GM12878 (cell line): Measurements from ENCODE around the gene DNAAF2. TPM values are rescaled to one million over a fixed set of nuclear protein-coding genes. Genes with fewer than 3 reads are reported as not detected.

Experiments
- ATAC-seq: fragments of 200-7000 bp; cut with Tn5 transposase; 3 replicates; pipeline ENCODE4 v1.9.1; 2020; ENCODE audit warnings: mild to moderate bottlenecking, moderate library complexity
- BruUV-seq: library from RNA; stranded (reverse); fragments of 400-500 nt; replicated peaks from 2 replicates; lab custom pipeline; 2021; lab: Mats Ljungman, UMichigan
- CTCF ChIA-PET: fragments of 300-600 bp; sonication (Branson Sonifier 250); formaldehyde crosslinking; extraction: SDS; loops from one replicate; lab custom pipeline; 2021; ENCODE audit warnings: inconsistent platforms; lab: Yijun Ruan, JAX
- POLR2A ChIA-PET: fragments of 350-600 bp; formaldehyde crosslinking; extraction: SDS; loops from one replicate; lab custom pipeline; 2021; ENCODE audit warnings: inconsistent platforms; lab: Charles Lee
- RAD21 ChIA-PET: fragments of 300-600 bp; sonication (Branson Sonifier 250); formaldehyde crosslinking; loops from one replicate; lab custom pipeline; 2023; ENCODE audit warnings: antibody characterized with exemption; ENCODE audit not compliant: unreplicated experiment; lab: Charles Lee
- SMC1A ChIA-PET: fragments of 300-600 bp; sonication (Branson Sonifier 250); formaldehyde crosslinking; loops from one replicate; lab custom pipeline; 2023; ENCODE audit not compliant: unreplicated experiment, uncharacterized antibody; lab: Charles Lee
- DNase-seq: peaks from one replicate; pipeline ENCODE4 v3.0.0-alpha.2; 2011; ENCODE audit warnings: low read depth, low spot score
- FAIRE-seq: peaks from 3 replicates; lab custom pipeline; 2011; peaks lifted over from hg19 to GRCh38; lab: Jason Lieb, UNC
- H2AFZ ChIP-seq: 2 replicates; pipeline ENCODE4 v1.6.0; 2011; ENCODE audit warnings: low read depth, low read length, control low read depth; ENCODE audit not compliant: control insufficient read depth
- H3K27ac ChIP-seq: 2 replicates; pipeline ENCODE4 v1.5.1; 2011; ENCODE audit warnings: control low read depth; ENCODE audit not compliant: control insufficient read depth, insufficient read depth
- H3K27me3 ChIP-seq, 2 experiments: replicated peaks in 1 of 2; 2 replicates each; pipeline versions ENCODE4 v1.6.0 to v1.6.1; 2011; ENCODE audit warnings: low read length in 1 of 2; ENCODE audit not compliant: control insufficient read depth in 2 of 2, insufficient read depth in 2 of 2
- H3K36me3 ChIP-seq, 2 experiments: 2 replicates each; pipeline ENCODE4 v1.5.1; 2011; ENCODE audit warnings: low read length in 1 of 2; ENCODE audit not compliant: control insufficient read depth in 2 of 2, insufficient read depth in 2 of 2
- H3K4me1 ChIP-seq: 2 replicates; pipeline ENCODE4 v1.6.1; 2011; ENCODE audit warnings: mild to moderate bottlenecking, low read length, moderate library complexity, mixed read lengths; ENCODE audit not compliant: control insufficient read depth, insufficient read depth
- H3K4me2 ChIP-seq: 2 replicates; pipeline ENCODE4 v1.6.0; 2011; ENCODE audit warnings: control low read depth; ENCODE audit not compliant: control insufficient read depth, insufficient read depth
- H3K4me3 ChIP-seq: fragments of 200-600 bp; sonication (generic); 2 replicates; pipeline ENCODE4 v1.5.1; 2016
- H3K79me2 ChIP-seq: 2 replicates; pipeline ENCODE4 v1.6.0; 2011; ENCODE audit warnings: low read length; ENCODE audit not compliant: control insufficient read depth, insufficient read depth
- H3K9ac ChIP-seq: 2 replicates; pipeline ENCODE4 v1.8.0; 2011; ENCODE audit warnings: low read length, control low read depth, mixed read lengths; ENCODE audit not compliant: control insufficient read depth, insufficient read depth
- H3K9me3 ChIP-seq: replicated peaks from 3 replicates; pipeline ENCODE4 v1.5.1; 2011; ENCODE audit warnings: mild to moderate bottlenecking, low read length; ENCODE audit not compliant: control insufficient read depth, insufficient read depth
- H4K20me1 ChIP-seq: 2 replicates; pipeline ENCODE4 v1.6.0; 2011; ENCODE audit not compliant: control insufficient read depth, insufficient read depth
- BMI1 ChIP-seq: fragments of 450-650 bp; IDR thresholded peaks from 2 replicates; pipeline ENCODE4 v1.6.1; 2016; ENCODE audit warnings: mild to moderate bottlenecking, moderate library complexity, borderline replicate concordance
- EZH2 ChIP-seq: IDR thresholded peaks from 2 replicates; pipeline ENCODE4 v1.6.1; 2012; ENCODE audit warnings: low read depth, mild to moderate bottlenecking, control low read depth, inconsistent platforms, low read length, borderline replicate concordance; ENCODE audit not compliant: control insufficient read depth
- MYC ChIP-seq: IDR thresholded peaks from 2 replicates; pipeline ENCODE4 v1.6.1; 2011; ENCODE audit warnings: mild to moderate bottlenecking, low read length, moderate library complexity, inconsistent platforms; ENCODE audit not compliant: insufficient read depth, insufficient replicate concordance, insufficient read length, severe bottlenecking
- POLR2A ChIP-seq: IDR thresholded peaks from 2 replicates; pipeline ENCODE4 v1.6.1; 2011; ENCODE audit warnings: low read depth, mild to moderate bottlenecking, low read length
- POLR2AphosphoS5 ChIP-seq: IDR thresholded peaks from 2 replicates; pipeline ENCODE4 v1.6.1; 2011; ENCODE audit warnings: mild to moderate bottlenecking, low read length, inconsistent platforms
- SUZ12 ChIP-seq: fragments of 200-600 bp; sonication (generic); IDR thresholded peaks from one replicate; pipeline ENCODE4 v1.6.1; 2018; ENCODE audit warnings: antibody characterized with exemption, mild to moderate bottlenecking; ENCODE audit not compliant: unreplicated experiment
- WGBS: methylation state at CpG from one replicate; pipeline ENCODE4 v1.1.6; 2016; ENCODE audit warnings: low lambda C conversion rate; ENCODE audit not compliant: insufficient replicate concordance, insufficient coverage; ENCODE audit errors: missing lambda C conversion rate; 5-methylcytosine and 5-hydroxymethylcytosine counted together
- in situ Hi-C: fragments of 300-500 bp; cut with MboI; formaldehyde crosslinking; loops from 9 replicates; pipeline ENCODE4 v1.14.3; 2018; ENCODE audit warnings: mixed read lengths
- intact Hi-C: fragments of 100-400 bp; cut with micrococcal nuclease; formaldehyde crosslinking; loops from one replicate; pipeline ENCODE4 v1.14.2; 2022; ENCODE audit not compliant: unreplicated experiment
- polyA plus RNA-seq, 11 experiments: library from polyadenylated mRNA; depleted of rRNA in 4 of 11; unstranded in 6 of 11; stranded (reverse) in 5 of 11; fragments of >200 nt; fragmentation: Nextera tagmentation in 4 of 11; fragmentation: Illumina TruSeq in 1 of 11; extraction: Ambion mirVana in 4 of 11; extraction: Trizol in 1 of 11; gene quantifications; 1 replicate in 1 of 11; 2 replicates in 10 of 11; pipeline versions ENCODE4 v1.2.1 to v1.2.3, GENCODE V29; 2011 to 2016; ENCODE audit warnings: inconsistent platforms in 2 of 11, missing spikeins in 2 of 11, low read depth in 1 of 11
- total RNA-seq, 4 experiments: library from RNA; depleted of rRNA in 3 of 4; stranded (reverse); fragments of >200 nt in 3 of 4; fragmentation: Illumina TruSeq in 1 of 4; extraction: Trizol in 1 of 4; gene quantifications; 2 replicates each; pipeline versions ENCODE4 v1.2.1 to v1.2.3, GENCODE V29; 2013 to 2021
- TF ChIP-seq, protein P1 (sequence below): fragments of 450-650 bp; formaldehyde crosslinking; IDR thresholded peaks from 2 replicates; pipeline ENCODE4 v1.4.0; 2020; ENCODE audit warnings: mild to moderate bottlenecking, moderate library complexity
- TF ChIP-seq, protein P2 (sequence below): fragments of 450-650 bp; IDR thresholded peaks from 2 replicates; pipeline ENCODE4 v1.6.1; 2016; ENCODE audit warnings: mild to moderate bottlenecking

Gene DNAAF2
- total and polyA plus RNA-seq, 10 of the 15 experiments (the other 5 are each of a cell fraction or from before 2014, with no cell fraction given) = 5.7 to 24.7 (median 10.8) TPM

DNA sequence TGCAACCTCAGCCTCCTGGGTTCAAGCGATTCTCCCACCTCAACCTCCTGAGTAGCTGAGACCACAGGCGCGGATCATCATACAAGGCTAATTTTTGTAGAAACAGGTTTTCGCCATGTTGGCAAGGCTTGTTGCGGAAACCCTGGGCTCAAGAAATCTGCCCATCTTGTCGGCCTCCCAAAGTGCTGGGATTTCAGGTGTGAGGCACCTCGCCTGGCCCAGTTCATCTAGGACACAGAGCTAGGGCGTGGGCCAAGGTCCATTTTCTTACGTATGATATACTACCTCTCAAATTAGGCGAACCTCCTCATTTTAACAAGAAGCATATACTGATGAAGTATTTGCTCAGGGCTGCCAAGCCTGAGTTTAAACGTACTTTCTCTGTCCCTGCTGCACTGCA is 51.0 kb downstream of the DNAAF2 start:
- H3K36me3 ChIP-seq = peaks cover 2 to 21% of the 10 kb centered on the region in 2 experiments; a peak in 3 of 4 replicates
- ATAC-seq = no peak
- H4K20me1 ChIP-seq = peaks cover 4% of the 10 kb centered on the region; the same call in 1 of the 2 replicates
- ChIA-PET POLR2A (interaction anchor here (0.6 to 5.4 kb wide), 4 partner anchors 13 to 288 kb away, joined by 3 to 62 read pairs (median 25); partner anchors contain the start of genes LRR1, MGAT2 and RPL36AL), CTCF (interaction anchor here (1.0 to 5.6 kb wide), 4 partner anchors 13 to 50 kb away, joined by 3 to 75 read pairs (median 6); partner anchors contain the start of genes LRR1, MGAT2 and RPL36AL), SMC1A (interaction anchor here (1.0 to 2.8 kb wide), 2 partner anchors 14 to 40 kb away, joined by 3 to 10 read pairs; no protein-coding TSS in a partner anchor), RAD21 (interaction anchor here (3.3 to 4.2 kb wide), 2 partner anchors 12 to 40 kb away, joined by 18 to 27 read pairs; no protein-coding TSS in a partner anchor)
- WGBS = 37% methylated on average over 11 of the region's 11 CpGs
- DNase-seq = no peak
- H3K79me2 ChIP-seq = peaks cover 62% of the 10 kb centered on the region
- H3K27me3 ChIP-seq = no peaks in the 10 kb centered on the region
- in situ Hi-C loops = no loop called here
- H2AFZ ChIP-seq = no peak overlapping the region
- no TSS peak for BruUV-seq
- no peaks in the 10 kb centered on the region for H3K4me1 ChIP-seq
- no peaks in the 10 kb centered on the region for H3K9me3 ChIP-seq
- H3K4me3 ChIP-seq = peak overlapping the region; percentile 90
- intact Hi-C loops = no loop called here
- peak overlapping the region; percentile 26 for H3K4me2 ChIP-seq
- H3K27ac ChIP-seq = peak overlapping the region; percentile 99
- no peak for TF ChIP-seq EZH2
- no peak for TF ChIP-seq BMI1
- TF ChIP-seq, protein P1, sequence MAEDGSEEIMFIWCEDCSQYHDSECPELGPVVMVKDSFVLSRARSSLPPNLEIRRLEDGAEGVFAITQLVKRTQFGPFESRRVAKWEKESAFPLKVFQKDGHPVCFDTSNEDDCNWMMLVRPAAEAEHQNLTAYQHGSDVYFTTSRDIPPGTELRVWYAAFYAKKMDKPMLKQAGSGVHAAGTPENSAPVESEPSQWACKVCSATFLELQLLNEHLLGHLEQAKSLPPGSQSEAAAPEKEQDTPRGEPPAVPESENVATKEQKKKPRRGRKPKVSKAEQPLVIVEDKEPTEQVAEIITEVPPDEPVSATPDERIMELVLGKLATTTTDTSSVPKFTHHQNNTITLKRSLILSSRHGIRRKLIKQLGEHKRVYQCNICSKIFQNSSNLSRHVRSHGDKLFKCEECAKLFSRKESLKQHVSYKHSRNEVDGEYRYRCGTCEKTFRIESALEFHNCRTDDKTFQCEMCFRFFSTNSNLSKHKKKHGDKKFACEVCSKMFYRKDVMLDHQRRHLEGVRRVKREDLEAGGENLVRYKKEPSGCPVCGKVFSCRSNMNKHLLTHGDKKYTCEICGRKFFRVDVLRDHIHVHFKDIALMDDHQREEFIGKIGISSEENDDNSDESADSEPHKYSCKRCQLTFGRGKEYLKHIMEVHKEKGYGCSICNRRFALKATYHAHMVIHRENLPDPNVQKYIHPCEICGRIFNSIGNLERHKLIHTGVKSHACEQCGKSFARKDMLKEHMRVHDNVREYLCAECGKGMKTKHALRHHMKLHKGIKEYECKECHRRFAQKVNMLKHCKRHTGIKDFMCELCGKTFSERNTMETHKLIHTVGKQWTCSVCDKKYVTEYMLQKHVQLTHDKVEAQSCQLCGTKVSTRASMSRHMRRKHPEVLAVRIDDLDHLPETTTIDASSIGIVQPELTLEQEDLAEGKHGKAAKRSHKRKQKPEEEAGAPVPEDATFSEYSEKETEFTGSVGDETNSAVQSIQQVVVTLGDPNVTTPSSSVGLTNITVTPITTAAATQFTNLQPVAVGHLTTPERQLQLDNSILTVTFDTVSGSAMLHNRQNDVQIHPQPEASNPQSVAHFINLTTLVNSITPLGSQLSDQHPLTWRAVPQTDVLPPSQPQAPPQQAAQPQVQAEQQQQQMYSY (CRISPR knock-in tag) = no peak
- TF ChIP-seq POLR2AphosphoS5 = peak; percentile 78
- TF ChIP-seq, protein P2, sequence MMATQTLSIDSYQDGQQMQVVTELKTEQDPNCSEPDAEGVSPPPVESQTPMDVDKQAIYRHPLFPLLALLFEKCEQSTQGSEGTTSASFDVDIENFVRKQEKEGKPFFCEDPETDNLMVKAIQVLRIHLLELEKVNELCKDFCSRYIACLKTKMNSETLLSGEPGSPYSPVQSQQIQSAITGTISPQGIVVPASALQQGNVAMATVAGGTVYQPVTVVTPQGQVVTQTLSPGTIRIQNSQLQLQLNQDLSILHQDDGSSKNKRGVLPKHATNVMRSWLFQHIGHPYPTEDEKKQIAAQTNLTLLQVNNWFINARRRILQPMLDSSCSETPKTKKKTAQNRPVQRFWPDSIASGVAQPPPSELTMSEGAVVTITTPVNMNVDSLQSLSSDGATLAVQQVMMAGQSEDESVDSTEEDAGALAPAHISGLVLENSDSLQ = no peak
- TF ChIP-seq POLR2A = peak; percentile 43; the same call in 1 of the 2 replicates
- TF ChIP-seq SUZ12 = no peak
- TF ChIP-seq MYC = no peak
- no peak for FAIRE-seq
- H3K9ac ChIP-seq = peak overlapping the region; percentile 99
